ENCODE measurements around the gene NHERF2.

GRCh38 chr16:2002406-2003230, 24.1 kb upstream of the NHERF2 start:
- no peak for TF ChIP-seq CTCF (conservative IDR thresholded peaks at IDR 0.05)
- TF ChIP-seq EZH2 (IDR thresholded peaks at IDR 0.05; ENCODE audit: low read depth), result no peak

All from PC-9 (cell line).